Mesenchymal stem cell (in vitro differentiated cells and primary cell): ENCODE data around the gene TBC1D14.

Experiments
- DNase-seq: peaks from one replicate; pipeline ENCODE4 v3.0.0-alpha.2; 2013
- H2AFZ ChIP-seq: one replicate; pipeline ENCODE4 v1.6.1; 2013; ENCODE audit warnings: low read depth, mild to moderate bottlenecking, control low read depth, inconsistent platforms, low read length, moderate library complexity
- H2AK5ac ChIP-seq: 2 replicates; pipeline ENCODE4 v1.6.1; 2013; ENCODE audit warnings: low read length, moderate library complexity, mild to moderate bottlenecking, inconsistent platforms; ENCODE audit not compliant: severe bottlenecking
- H2BK120ac ChIP-seq: one replicate; pipeline ENCODE4 v1.6.1; 2013; ENCODE audit warnings: low read depth, mild to moderate bottlenecking, inconsistent platforms, low read length, moderate library complexity
- H2BK12ac ChIP-seq, 2 experiments: one replicate each; pipeline ENCODE4 v1.6.1; 2013; ENCODE audit warnings: inconsistent platforms in 2 of 2, low read length in 2 of 2, mild to moderate bottlenecking in 2 of 2, moderate library complexity in 2 of 2, control low read depth in 1 of 2
- H2BK15ac ChIP-seq: one replicate; pipeline ENCODE4 v1.6.1; 2013; ENCODE audit warnings: mild to moderate bottlenecking, low read depth, inconsistent platforms; ENCODE audit not compliant: poor library complexity, severe bottlenecking
- H2BK5ac ChIP-seq: 2 replicates; pipeline ENCODE4 v1.6.1; 2013; ENCODE audit warnings: low read depth, mild to moderate bottlenecking, low read length, control low read depth, inconsistent platforms; ENCODE audit not compliant: poor library complexity, severe bottlenecking
- H3K14ac ChIP-seq, 2 experiments: one replicate each; pipeline ENCODE4 v1.6.1; 2013; ENCODE audit warnings: inconsistent platforms in 2 of 2, low read length in 2 of 2, control low read depth in 1 of 2, mild to moderate bottlenecking in 1 of 2, moderate library complexity in 1 of 2
- H3K18ac ChIP-seq, 2 experiments: one replicate each; pipeline ENCODE4 v1.6.1; 2013; ENCODE audit warnings: inconsistent platforms in 2 of 2, low read length in 2 of 2, control low read depth in 1 of 2, low read depth in 1 of 2, mild to moderate bottlenecking in 1 of 2
- H3K23ac ChIP-seq, 2 experiments: one replicate each; pipeline ENCODE4 v1.6.1; 2013; ENCODE audit warnings: inconsistent platforms in 2 of 2, low read length in 2 of 2, mild to moderate bottlenecking in 2 of 2, moderate library complexity in 2 of 2, control low read depth in 1 of 2
- H3K27ac ChIP-seq: 2 replicates; pipeline ENCODE4 v1.5.1; 2013; ENCODE audit warnings: mild to moderate bottlenecking, moderate library complexity, low read length, control low read depth, inconsistent platforms; ENCODE audit not compliant: poor library complexity, severe bottlenecking
- H3K27me3 ChIP-seq, 2 experiments: 2 replicates each; pipeline versions ENCODE4 v1.6.1 to v1.7.0; 2013; ENCODE audit warnings: low read length in 2 of 2, mild to moderate bottlenecking in 2 of 2, moderate library complexity in 2 of 2, control low read depth in 1 of 2, inconsistent platforms in 1 of 2; ENCODE audit not compliant: control insufficient read depth in 1 of 2, insufficient read depth in 1 of 2
- H3K36me3 ChIP-seq, 2 experiments: 2 replicates each; pipeline versions ENCODE4 v1.6.1 to v1.7.0; 2013; ENCODE audit warnings: low read length in 2 of 2, control low read depth in 1 of 2, inconsistent platforms in 1 of 2, low read depth in 1 of 2, mild to moderate bottlenecking in 1 of 2; ENCODE audit not compliant: insufficient read depth in 2 of 2, control insufficient read depth in 1 of 2
- H3K4ac ChIP-seq, 2 experiments: one replicate each; pipeline ENCODE4 v1.6.1; 2013; ENCODE audit warnings: inconsistent platforms in 2 of 2, low read length in 2 of 2, mild to moderate bottlenecking in 2 of 2, moderate library complexity in 2 of 2, control low read depth in 1 of 2, low read depth in 1 of 2
- H3K4me1 ChIP-seq: 2 replicates; pipeline ENCODE4 v1.6.1; 2013; ENCODE audit warnings: low read depth, low read length, control low read depth; ENCODE audit not compliant: control insufficient read depth, insufficient read depth
- H3K4me2 ChIP-seq: 2 replicates; pipeline ENCODE4 v1.6.1; 2013; ENCODE audit warnings: low read length, mild to moderate bottlenecking, inconsistent platforms; ENCODE audit not compliant: poor library complexity, severe bottlenecking
- H3K4me3 ChIP-seq, 2 experiments: 2 replicates each; pipeline versions ENCODE4 v1.5.1 to v1.7.0; 2013; ENCODE audit warnings: low read length in 2 of 2, mild to moderate bottlenecking in 2 of 2, control low read depth in 1 of 2, low read depth in 1 of 2; ENCODE audit not compliant: insufficient read depth in 1 of 2
- H3K79me1 ChIP-seq: replicated peaks from 2 replicates; pipeline ENCODE4 v1.6.1; 2013; ENCODE audit warnings: mild to moderate bottlenecking, control low read depth, low read length, inconsistent platforms; ENCODE audit not compliant: poor library complexity, severe bottlenecking
- H3K9ac ChIP-seq: 2 replicates; pipeline ENCODE4 v1.7.0; 2013; ENCODE audit warnings: mild to moderate bottlenecking, low read length, moderate library complexity
- H3K9me3 ChIP-seq: 2 replicates; pipeline ENCODE4 v1.7.0; 2013; ENCODE audit warnings: mild to moderate bottlenecking, low read length; ENCODE audit not compliant: control insufficient read depth
- H4K8ac ChIP-seq: one replicate; pipeline ENCODE4 v1.6.1; 2013; ENCODE audit warnings: inconsistent platforms, mild to moderate bottlenecking, low read length, moderate library complexity
- H4K91ac ChIP-seq: one replicate; pipeline ENCODE4 v1.6.1; 2013; ENCODE audit warnings: mild to moderate bottlenecking, low read length, inconsistent platforms
- WGBS: methylation state at CpG from one replicate; pipeline ENCODE4 v1.1.7; 2013; ENCODE audit warnings: mixed read lengths; 5-methylcytosine and 5-hydroxymethylcytosine counted together

The TBC1D14 gene

GRCh38 chr4:7014815-7015214 lies 105.2 kb downstream of the TBC1D14 start:
- Histone ChIP-seq H4K91ac (no peak overlapping the region), H2BK120ac (no peak overlapping the region), H3K4ac (no peak overlapping the region), H3K18ac (no peak overlapping the region), H3K36me3 (peaks cover 56 to 81% of the 10 kb centered on the region in 2 experiments), H4K8ac (no peak overlapping the region), H2AFZ (no peak overlapping the region), H2BK15ac (no peak overlapping the region), H3K9me3 (no peaks in the 10 kb centered on the region), H3K14ac (no peak overlapping the region), H3K23ac (no peak overlapping the region), H3K4me3 (no peak overlapping the region), H2AK5ac (no peak overlapping the region), H3K27me3 (no peaks in the 10 kb centered on the region), H2BK12ac (no peak overlapping the region), H3K4me1 (peaks cover 12% of the 10 kb centered on the region), H3K9ac (no peak overlapping the region), H2BK5ac (no peak overlapping the region), H3K4me2 (no peak overlapping the region), H3K27ac (no peak overlapping the region), H3K79me1 (peaks cover 14% of the 10 kb centered on the region)
- no peak for DNase-seq
- 98% methylated on average over 12 of the region's 12 CpGs for WGBS

GRCh38 chr4:7015383-7016035 lies 105.9 kb downstream of the TBC1D14 start:
- Histone ChIP-seq H3K4me1 (peaks cover 17% of the 10 kb centered on the region), H4K8ac (no peak overlapping the region), H3K4ac (no peak overlapping the region), H2AFZ (no peak overlapping the region), H3K36me3 (peaks cover 52 to 75% of the 10 kb centered on the region in 2 experiments), H3K18ac (no peak overlapping the region), H3K79me1 (peaks cover 16% of the 10 kb centered on the region), H3K4me3 (no peak overlapping the region), H3K14ac (no peak overlapping the region), H2AK5ac (no peak overlapping the region), H3K4me2 (no peak overlapping the region), H2BK5ac (no peak overlapping the region), H3K9me3 (no peaks in the 10 kb centered on the region), H3K23ac (no peak overlapping the region), H3K27ac (no peak overlapping the region), H3K9ac (no peak overlapping the region), H4K91ac (no peak overlapping the region), H2BK15ac (no peak overlapping the region), H2BK12ac (peak overlapping the region in 1 of 2 experiments; percentile 15), H2BK120ac (no peak overlapping the region), H3K27me3 (no peaks in the 10 kb centered on the region)
- DNase-seq = no peak
- 93% methylated on average over 12 of the region's 12 CpGs for WGBS

GRCh38 chr4:7016086-7016485 lies 106.5 kb downstream of the TBC1D14 start:
- Histone ChIP-seq H3K4me3 (no peak overlapping the region), H4K91ac (no peak overlapping the region), H3K27me3 (no peaks in the 10 kb centered on the region), H4K8ac (no peak overlapping the region), H3K4ac (no peak overlapping the region), H2BK15ac (no peak overlapping the region), H3K36me3 (peaks cover 53 to 75% of the 10 kb centered on the region in 2 experiments), H3K4me2 (no peak overlapping the region), H3K27ac (no peak overlapping the region), H3K4me1 (peaks cover 21% of the 10 kb centered on the region), H2AFZ (no peak overlapping the region), H3K18ac (no peak overlapping the region), H2BK5ac (no peak overlapping the region), H3K23ac (no peak overlapping the region), H2BK120ac (no peak overlapping the region), H3K79me1 (peaks cover 16% of the 10 kb centered on the region), H3K9me3 (no peaks in the 10 kb centered on the region), H3K14ac (no peak overlapping the region), H3K9ac (no peak overlapping the region), H2AK5ac (no peak overlapping the region), H2BK12ac (no peak overlapping the region)
- WGBS = 79% methylated on average over 11 of the region's 11 CpGs
- no peak for DNase-seq

- no peak overlapping the region for H3K4me2 ChIP-seq
- WGBS = 100% methylated on average over 5 of the region's 6 CpGs
Observed at GRCh38 chr4:7016512-7016911, 106.9 kb downstream of the TBC1D14 start.

More at GRCh38 chr4:7016512-7016911, 106.9 kb downstream of the TBC1D14 start:
- Histone ChIP-seq H2BK15ac (no peak overlapping the region), H3K79me1 (peaks cover 14% of the 10 kb centered on the region), H2BK5ac (no peak overlapping the region), H3K14ac (no peak overlapping the region), H2AK5ac (no peak overlapping the region), H3K4me1 (peaks cover 22% of the 10 kb centered on the region), H3K4ac (no peak overlapping the region), H3K36me3 (peaks cover 51 to 75% of the 10 kb centered on the region in 2 experiments), H3K9ac (no peak overlapping the region), H3K27ac (no peak overlapping the region), H2BK120ac (no peak overlapping the region), H3K4me3 (no peak overlapping the region), H3K18ac (no peak overlapping the region), H4K91ac (no peak overlapping the region), H4K8ac (no peak overlapping the region), H3K9me3 (no peaks in the 10 kb centered on the region), H3K23ac (no peak overlapping the region), H2BK12ac (no peak overlapping the region), H3K27me3 (no peaks in the 10 kb centered on the region), H2AFZ (no peak overlapping the region)
- DNase-seq = no peak
